ENCODE data around the gene EXOSC2. TPM values are rescaled to one million over a fixed set of nuclear protein-coding genes. Genes with fewer than 3 reads are reported as not detected.

Gene EXOSC2
- total and polyA plus RNA-seq, 2 of the 13 experiments (the other 11 are each of a cell fraction or from before 2014, with no cell fraction given), result 27.5 to 63.8 TPM

DNA sequence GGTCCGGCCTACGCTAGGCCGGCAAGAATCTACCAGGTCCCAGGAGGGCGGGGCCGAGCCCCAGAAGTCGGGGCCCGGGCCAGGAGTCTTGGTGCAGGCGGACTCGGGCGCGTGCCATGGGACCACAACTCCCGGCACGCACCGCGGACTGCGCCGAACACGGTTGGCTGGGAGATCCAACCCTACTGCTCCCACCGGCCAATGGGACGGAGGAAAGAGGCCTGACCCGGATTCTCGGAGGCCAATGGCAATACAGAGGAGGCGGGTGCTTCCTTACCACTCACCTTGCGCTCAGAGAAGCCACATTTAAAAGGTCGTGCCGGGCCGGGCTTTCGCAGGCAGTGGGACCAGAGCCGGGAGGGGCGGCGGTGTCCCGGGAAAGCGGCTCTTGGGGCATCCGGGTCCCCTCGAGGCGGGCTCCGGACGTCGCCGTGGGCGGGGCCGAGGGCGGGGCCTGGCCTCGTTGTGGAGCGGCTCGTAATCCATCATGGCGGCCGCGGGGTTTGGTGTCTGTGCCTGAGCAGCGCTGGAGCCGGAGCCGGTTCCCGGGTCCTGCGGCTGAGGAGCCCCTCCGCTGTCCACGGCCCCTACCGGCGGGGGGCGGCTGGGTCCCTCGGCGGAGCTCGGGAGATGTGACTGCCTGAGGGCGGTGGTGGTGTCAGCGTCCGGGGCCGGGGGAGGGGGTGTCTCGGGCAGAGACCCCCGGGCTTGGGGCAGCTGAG is 19.1 kb downstream of the EXOSC2 start (continued):
- TF ChIP-seq ZBTB40 (IDR thresholded peaks at IDR 0.05) (no peak), ZBTB40 (CRISPR knock-in tag; IDR thresholded peaks at IDR 0.05) (no peak; the same call in 1 of the 2 replicates), MYC (CRISPR knock-in tag; IDR thresholded peaks at IDR 0.05; ENCODE audit: borderline replicate concordance) (peak; percentile 65; the same call in 1 of the 2 replicates), HDAC2 (CRISPR knock-in tag; IDR thresholded peaks at IDR 0.05) (no peak), ARNT2 (CRISPR knock-in tag; IDR thresholded peaks at IDR 0.05; ENCODE audit: low read depth) (peak; percentile 15; the same call in 1 of the 2 replicates), ETV6 (CRISPR knock-in tag; conservative IDR thresholded peaks at IDR 0.05) (no peak), ATAD3A (CRISPR knock-in tag; IDR thresholded peaks at IDR 0.05) (no peak), TFDP2 (CRISPR knock-in tag; IDR thresholded peaks at IDR 0.05) (0 out of 2 replicates have a peak, but pooled peaks have one; percentile 39), HNF1B (CRISPR knock-in tag; IDR thresholded peaks at IDR 0.05) (no peak), THAP7 (CRISPR knock-in tag; IDR thresholded peaks at IDR 0.05) (no peak), THYN1 (CRISPR knock-in tag; IDR thresholded peaks at IDR 0.05; ENCODE audit: borderline replicate concordance, low read depth) (no peak), ZNF10 (CRISPR knock-in tag; IDR thresholded peaks at IDR 0.05; ENCODE audit: borderline replicate concordance, low read depth) (no peak)
